HEK293 (cell line): ENCODE results near the gene DOK1.

Experiments
- CTCF ChIP-seq: fragments of 450-650 bp; formaldehyde crosslinking; IDR thresholded peaks from 2 replicates; pipeline ENCODE4 v1.5.1; 2016; ENCODE audit warnings: missing biosample characterization, missing genetic modification characterization
- MEIS1 ChIP-seq: sonication (generic); formaldehyde crosslinking; IDR thresholded peaks from 2 replicates; pipeline ENCODE4 v1.8.1; 2022; ENCODE audit warnings: missing genetic modification reagents, mild to moderate bottlenecking, borderline replicate concordance
- ZNF302 ChIP-seq: fragments of 450-650 bp; formaldehyde crosslinking; IDR thresholded peaks from 2 replicates; pipeline ENCODE4 v1.5.1; 2016; ENCODE audit warnings: missing biosample characterization, missing genetic modification characterization, low read depth
- ZNF473 ChIP-seq: fragments of 450-650 bp; formaldehyde crosslinking; IDR thresholded peaks from 2 replicates; pipeline ENCODE4 v1.5.1; 2017; ENCODE audit warnings: missing biosample characterization, missing genetic modification characterization

DNA sequence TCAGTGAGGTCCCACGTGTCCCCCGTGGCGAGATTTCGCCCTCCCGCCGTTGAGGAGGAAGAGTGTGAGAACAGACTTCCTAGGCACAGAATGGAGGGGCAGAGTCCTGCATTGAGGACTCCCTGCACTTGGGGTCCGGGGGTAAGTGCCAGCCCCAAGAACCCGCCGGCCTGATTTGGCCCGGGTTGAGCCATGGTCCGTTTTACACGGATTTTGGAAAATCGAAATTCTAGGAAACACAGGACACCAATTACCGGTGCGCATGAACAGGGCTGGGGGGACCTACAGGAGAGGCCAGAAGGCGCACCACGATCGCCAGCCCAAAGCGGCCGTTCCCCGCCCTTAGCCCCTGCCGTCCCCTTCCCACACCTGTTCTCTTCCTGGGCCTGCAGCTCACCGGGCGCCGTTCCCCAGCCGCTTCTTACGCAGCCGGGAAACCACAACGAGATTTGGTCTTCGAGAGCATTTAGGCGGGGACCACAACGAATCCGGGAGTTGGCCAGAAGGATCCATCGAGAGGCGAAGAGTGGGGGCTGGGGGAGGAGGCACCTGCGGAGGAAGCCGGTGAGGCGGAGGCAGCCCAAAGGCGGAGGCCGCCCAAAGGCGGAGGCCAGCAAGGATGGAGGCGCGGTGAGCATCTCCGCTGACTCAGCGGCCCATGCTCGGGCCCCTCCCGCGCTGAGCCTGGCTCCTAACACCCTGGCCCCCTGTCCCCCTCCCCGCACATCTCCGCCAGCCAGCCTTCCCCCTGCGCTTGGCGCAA, 40.7 kb upstream of the DOK1 start:
- TF ChIP-seq CTCF (tag by site-specific recombination) (no peak), ZNF302 (tag by site-specific recombination) (no peak), MEIS1 (CRISPR knock-in tag) (no peak), ZNF473 (tag by site-specific recombination) (no peak)
